Stomach (tissue), 4 donors: ENCODE measurements around the gene ZIC1.

Experiments used
- EP300 ChIP-seq: sonication (generic); formaldehyde crosslinking; IDR thresholded peaks from one replicate; pipeline ENCODE4 v1.6.1; 2017; ENCODE audit warnings: antibody characterized with exemption
- POLR2AphosphoS5 ChIP-seq, 3 donors: sonication (generic); formaldehyde crosslinking; IDR thresholded peaks; one replicate each; pipeline ENCODE4 v1.6.1; 2016; ENCODE audit warnings: antibody characterized with exemption in 3 of 3
- TF ChIP-seq, protein P1 (sequence below), 7 experiments: fragments of 450-650 bp in 4 of 7; fragments of 200-600 bp in 3 of 7; sonication (generic) in 3 of 7; IDR thresholded peaks; one replicate each; pipeline ENCODE4 v1.5.1; 2016 to 2019; ENCODE audit warnings: antibody characterized with exemption in 7 of 7, control low read depth in 2 of 7, mild to moderate bottlenecking in 1 of 7

DNA sequence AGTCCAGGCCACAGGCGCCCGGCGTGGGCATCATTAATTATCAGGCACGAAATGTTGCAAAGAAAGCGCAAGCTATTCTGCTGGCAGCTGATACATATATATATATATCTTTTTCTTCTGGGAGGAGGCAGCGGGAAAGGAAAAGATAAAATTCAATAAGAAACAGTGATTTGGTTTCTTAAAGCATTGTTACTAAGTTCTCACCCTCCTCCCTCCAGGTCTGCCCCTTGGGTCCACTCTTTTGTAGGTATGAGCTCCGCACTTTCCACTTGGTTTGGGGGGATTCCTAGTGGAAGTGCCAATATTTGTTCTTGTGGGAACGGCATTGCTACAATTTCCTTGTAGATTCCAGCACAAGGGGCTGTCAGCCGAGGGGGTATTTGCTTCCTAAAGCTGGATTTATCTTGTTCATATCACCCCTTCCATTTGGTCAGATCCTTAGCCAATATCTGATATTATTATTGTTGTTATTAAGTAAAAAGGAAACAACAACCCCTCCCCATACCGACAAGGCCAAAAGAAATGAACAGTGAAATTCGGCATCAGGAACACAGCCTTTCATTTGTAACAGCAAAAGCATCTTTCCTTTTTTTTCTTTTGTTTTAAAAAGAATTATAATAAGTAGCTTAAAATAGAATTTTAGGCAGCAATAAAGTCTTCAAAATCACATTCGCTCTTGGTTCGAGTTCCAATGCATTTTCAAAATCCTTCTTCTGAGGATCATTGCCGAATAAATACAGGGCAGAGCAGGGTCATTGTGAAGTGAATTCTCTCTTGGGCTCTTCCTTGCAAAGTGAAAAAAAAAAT is 15.6 kb downstream of the ZIC1 start:
- TF ChIP-seq, protein P1, sequence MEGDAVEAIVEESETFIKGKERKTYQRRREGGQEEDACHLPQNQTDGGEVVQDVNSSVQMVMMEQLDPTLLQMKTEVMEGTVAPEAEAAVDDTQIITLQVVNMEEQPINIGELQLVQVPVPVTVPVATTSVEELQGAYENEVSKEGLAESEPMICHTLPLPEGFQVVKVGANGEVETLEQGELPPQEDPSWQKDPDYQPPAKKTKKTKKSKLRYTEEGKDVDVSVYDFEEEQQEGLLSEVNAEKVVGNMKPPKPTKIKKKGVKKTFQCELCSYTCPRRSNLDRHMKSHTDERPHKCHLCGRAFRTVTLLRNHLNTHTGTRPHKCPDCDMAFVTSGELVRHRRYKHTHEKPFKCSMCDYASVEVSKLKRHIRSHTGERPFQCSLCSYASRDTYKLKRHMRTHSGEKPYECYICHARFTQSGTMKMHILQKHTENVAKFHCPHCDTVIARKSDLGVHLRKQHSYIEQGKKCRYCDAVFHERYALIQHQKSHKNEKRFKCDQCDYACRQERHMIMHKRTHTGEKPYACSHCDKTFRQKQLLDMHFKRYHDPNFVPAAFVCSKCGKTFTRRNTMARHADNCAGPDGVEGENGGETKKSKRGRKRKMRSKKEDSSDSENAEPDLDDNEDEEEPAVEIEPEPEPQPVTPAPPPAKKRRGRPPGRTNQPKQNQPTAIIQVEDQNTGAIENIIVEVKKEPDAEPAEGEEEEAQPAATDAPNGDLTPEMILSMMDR (IDR thresholded peaks at IDR 0.05) = no peak
- TF ChIP-seq EP300 = no peak
- no peak for TF ChIP-seq POLR2AphosphoS5 (IDR thresholded peaks at IDR 0.05)
